Stimulated activated CD4-positive, alpha-beta T cell treated with anti-CD3 and anti-CD28 coated beads, Interleukin-12 subunit alpha, Interleukin-12 subunit beta, amount 100 ng/mL, for 48 hours (primary cell): ENCODE measurements around the gene PDE6B.
"Not testable (repeated sequence)": the region's sequence is repeated elsewhere in the genome, so short reads cannot be mapped to it uniquely, and the experiment has no call there.

Experiments
- DNase-seq, 3 donors: peaks; one replicate each; pipeline ENCODE4 v3.0.0-alpha.2; 2020; ENCODE audit warnings: low read depth in 2 of 3, low spot score in 1 of 3

The PDE6B gene

GRCh38 chr4:635851-636627 lies 10.7 kb downstream of the PDE6B start:
- DNase-seq = no peak

- DNase-seq = no peak
Observed at GRCh38 chr4:636628-637159, 11.3 kb downstream of the PDE6B start.

- DNase-seq = no peak
Observed at GRCh38 chr4:637536-638280, 12.3 kb downstream of the PDE6B start.

GRCh38 chr4:642366-642765 lies 17.0 kb downstream of the PDE6B start:
- DNase-seq = not testable (repeated sequence)

GRCh38 chr4:646460-646859 lies 21.1 kb downstream of the PDE6B start:
- peak; percentile 8 to 15 (median 12) for DNase-seq

- no peak for DNase-seq
Observed at GRCh38 chr4:647481-647880, 22.1 kb downstream of the PDE6B start.

- DNase-seq = no peak
Observed at GRCh38 chr4:648579-649292, 23.4 kb downstream of the PDE6B start.

GRCh38 chr4:649293-649625 lies 23.9 kb downstream of the PDE6B start:
- no peak for DNase-seq

GRCh38 chr4:649751-650310 lies 24.5 kb downstream of the PDE6B start:
- no peak for DNase-seq

GRCh38 chr4:650461-650860 lies 25.1 kb downstream of the PDE6B start:
- DNase-seq = no peak

- no peak for DNase-seq
Observed at GRCh38 chr4:650951-651883, 25.8 kb downstream of the PDE6B start.

GRCh38 chr4:651884-652642 lies 26.7 kb downstream of the PDE6B start:
- DNase-seq = no peak

GRCh38 chr4:653080-653821 lies 27.9 kb downstream of the PDE6B start:
- no peak for DNase-seq

- no peak for DNase-seq
Observed at GRCh38 chr4:653831-654502, 28.6 kb downstream of the PDE6B start.

GRCh38 chr4:654503-654845 lies 29.1 kb downstream of the PDE6B start:
- DNase-seq = no peak

GRCh38 chr4:654871-655463 lies 29.6 kb downstream of the PDE6B start:
- no peak for DNase-seq

- no peak for DNase-seq
Observed at GRCh38 chr4:655464-656151, 30.2 kb downstream of the PDE6B start.
